ENCODE data around the gene SYP.
A peak's percentile ranks its signal among the peaks of the same experiment; 100 is the strongest.
"Not testable (repeated sequence)": the region's sequence is repeated elsewhere in the genome, so short reads cannot be mapped to it uniquely, and the experiment has no call there.

The SYP gene

DNA sequence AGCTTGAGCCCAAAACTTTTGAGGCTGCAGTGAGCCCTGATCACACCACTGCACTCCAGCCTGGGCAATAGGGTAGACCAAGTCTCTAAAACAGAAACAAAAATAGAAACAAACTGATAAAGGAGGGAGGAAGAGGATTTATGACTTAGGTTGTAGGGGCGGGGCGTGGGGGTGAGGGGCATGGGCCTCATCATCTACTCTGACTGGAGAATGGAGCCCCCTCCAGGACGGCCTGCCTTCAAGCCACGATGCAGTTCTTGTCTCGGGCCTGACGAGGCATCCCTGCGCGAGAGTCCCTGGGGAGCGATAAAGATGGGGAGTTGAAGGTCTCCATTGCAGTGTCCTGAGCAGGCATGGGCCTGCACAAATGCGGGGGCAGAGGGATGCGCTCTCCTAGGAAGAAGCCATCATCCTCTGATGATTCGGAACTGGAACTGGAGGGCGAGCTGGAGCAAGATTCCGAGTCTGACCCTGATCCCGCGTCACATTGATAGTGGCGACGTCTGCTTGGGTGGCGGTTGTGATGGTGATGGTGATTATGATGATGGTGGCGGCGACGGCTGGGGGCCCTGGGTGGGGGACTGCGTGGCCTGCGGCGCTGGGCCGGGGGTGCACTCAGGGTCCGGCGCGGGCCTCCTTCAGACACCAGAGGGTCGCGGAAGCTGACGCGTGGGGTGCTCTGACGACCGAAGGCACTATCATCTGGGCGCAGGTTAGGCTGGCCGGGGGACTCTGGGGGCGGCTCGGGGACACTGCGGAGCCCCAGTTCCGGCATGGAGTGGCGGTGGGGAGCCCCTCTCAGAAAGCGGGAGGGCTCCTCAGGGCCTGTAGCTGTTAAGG, 24.3 kb downstream of the SYP start:
- Histone ChIP-seq H2BK12ac (ENCODE audit: low read length in 2 of 2) (no peak overlapping the region), H3K9ac (ENCODE audit: low read length) (no peak overlapping the region), H2AFZ (ENCODE audit: low read depth, low read length) (no peak overlapping the region), H3K18ac (ENCODE audit: low read depth in 1 of 2, low read length in 2 of 2) (no peak overlapping the region), H3K23ac (ENCODE audit: low read length in 2 of 2) (no peak overlapping the region), H2BK120ac (ENCODE audit: low read depth, low read length) (no peak overlapping the region), H3K79me1 (replicated peaks; ENCODE audit: low read length, poor library complexity, severe bottlenecking) (peaks cover 2% of the 10 kb centered on the region), H3K36me3 (ENCODE audit: control insufficient read depth in 1 of 2, insufficient read depth in 2 of 2, low read depth in 1 of 2, low read length in 2 of 2) (peaks cover 20 to 59% of the 10 kb centered on the region in 2 experiments), H4K8ac (ENCODE audit: low read length) (no peak overlapping the region), H2BK15ac (ENCODE audit: low read depth, poor library complexity, severe bottlenecking) (no peak overlapping the region), H3K4ac (ENCODE audit: low read depth in 1 of 2, low read length in 2 of 2) (no peak overlapping the region), H3K4me3 (ENCODE audit: insufficient read depth in 1 of 2, low read depth in 1 of 2, low read length in 2 of 2) (no peak overlapping the region), H3K4me1 (ENCODE audit: control insufficient read depth, insufficient read depth, low read depth, low read length) (peaks cover 5% of the 10 kb centered on the region), H4K91ac (ENCODE audit: low read length) (no peak overlapping the region), H3K27me3 (ENCODE audit: control insufficient read depth in 1 of 2, insufficient read depth in 1 of 2, low read length in 2 of 2) (no peaks in the 10 kb centered on the region), H3K14ac (ENCODE audit: low read length in 2 of 2) (no peak overlapping the region), H2AK5ac (ENCODE audit: low read length, severe bottlenecking) (no peak overlapping the region), H3K9me3 (ENCODE audit: control insufficient read depth, low read length) (no peaks in the 10 kb centered on the region), H2BK5ac (ENCODE audit: low read depth, low read length, poor library complexity, severe bottlenecking) (no peak overlapping the region), H3K4me2 (ENCODE audit: low read length, poor library complexity, severe bottlenecking) (no peak overlapping the region), H3K27ac (ENCODE audit: low read length, poor library complexity, severe bottlenecking) (no peak overlapping the region)
- 94% methylated on average over 32 of the region's 43 CpGs for WGBS
- no peak for DNase-seq

- H3K4ac ChIP-seq (ENCODE audit: low read depth in 1 of 2, low read length in 2 of 2): no peak overlapping the region
- H2AFZ ChIP-seq (ENCODE audit: low read depth, low read length): no peak overlapping the region
- no CpG with 5 or more reads among the region's 3 CpGs for WGBS
- no peak overlapping the region for H2BK12ac ChIP-seq (ENCODE audit: low read length in 2 of 2)
- H3K4me1 ChIP-seq (ENCODE audit: control insufficient read depth, insufficient read depth, low read depth, low read length): peaks cover 5% of the 10 kb centered on the region
- no peak overlapping the region for H3K18ac ChIP-seq (ENCODE audit: low read depth in 1 of 2, low read length in 2 of 2)
- H4K8ac ChIP-seq (ENCODE audit: low read length): no peak overlapping the region
- H3K23ac ChIP-seq (ENCODE audit: low read length in 2 of 2): no peak overlapping the region
- no peak overlapping the region for H2BK15ac ChIP-seq (ENCODE audit: low read depth, poor library complexity, severe bottlenecking)
- H3K9me3 ChIP-seq (ENCODE audit: control insufficient read depth, low read length): no peaks in the 10 kb centered on the region
- H4K91ac ChIP-seq (ENCODE audit: low read length): no peak overlapping the region
- H2BK5ac ChIP-seq (ENCODE audit: low read depth, low read length, poor library complexity, severe bottlenecking): no peak overlapping the region
- no peaks in the 10 kb centered on the region for H3K27me3 ChIP-seq (ENCODE audit: control insufficient read depth in 1 of 2, insufficient read depth in 1 of 2, low read length in 2 of 2)
- peaks cover 16 to 56% of the 10 kb centered on the region in 2 experiments for H3K36me3 ChIP-seq (ENCODE audit: control insufficient read depth in 1 of 2, insufficient read depth in 2 of 2, low read depth in 1 of 2, low read length in 2 of 2)
- H3K79me1 ChIP-seq (replicated peaks; ENCODE audit: low read length, poor library complexity, severe bottlenecking): peaks cover 2% of the 10 kb centered on the region
- H3K14ac ChIP-seq (ENCODE audit: low read length in 2 of 2): no peak overlapping the region
- H3K4me3 ChIP-seq (ENCODE audit: insufficient read depth in 1 of 2, low read depth in 1 of 2, low read length in 2 of 2): no peak overlapping the region
- no peak overlapping the region for H3K9ac ChIP-seq (ENCODE audit: low read length)
- no peak overlapping the region for H2AK5ac ChIP-seq (ENCODE audit: low read length, severe bottlenecking)
- H3K27ac ChIP-seq (ENCODE audit: low read length, poor library complexity, severe bottlenecking): no peak overlapping the region
- no peak overlapping the region for H3K4me2 ChIP-seq (ENCODE audit: low read length, poor library complexity, severe bottlenecking)
- no peak for DNase-seq
- H2BK120ac ChIP-seq (ENCODE audit: low read depth, low read length): no peak overlapping the region
Observed at GRCh38 chrX:49174723-49175122, 25.3 kb downstream of the SYP start.

GRCh38 chrX:49173544-49173943, 26.4 kb downstream of the SYP start:
- H3K4me2 ChIP-seq (ENCODE audit: low read length, poor library complexity, severe bottlenecking); H3K14ac ChIP-seq (ENCODE audit: low read length in 2 of 2); H4K91ac ChIP-seq (ENCODE audit: low read length); H4K8ac ChIP-seq (ENCODE audit: low read length); H3K4ac ChIP-seq (ENCODE audit: low read depth in 1 of 2, low read length in 2 of 2); H3K4me1 ChIP-seq (ENCODE audit: control insufficient read depth, insufficient read depth, low read depth, low read length); H2AK5ac ChIP-seq (ENCODE audit: low read length, severe bottlenecking); H3K9ac ChIP-seq (ENCODE audit: low read length); H2BK120ac ChIP-seq (ENCODE audit: low read depth, low read length); H2BK12ac ChIP-seq (ENCODE audit: low read length in 2 of 2); DNase-seq; H3K9me3 ChIP-seq (ENCODE audit: control insufficient read depth, low read length); H3K27me3 ChIP-seq (ENCODE audit: control insufficient read depth in 1 of 2, insufficient read depth in 1 of 2, low read length in 2 of 2); H3K27ac ChIP-seq (ENCODE audit: low read length, poor library complexity, severe bottlenecking); H3K79me1 ChIP-seq (replicated peaks; ENCODE audit: low read length, poor library complexity, severe bottlenecking); H2BK5ac ChIP-seq (ENCODE audit: low read depth, low read length, poor library complexity, severe bottlenecking); H3K23ac ChIP-seq (ENCODE audit: low read length in 2 of 2); H2BK15ac ChIP-seq (ENCODE audit: low read depth, poor library complexity, severe bottlenecking); H2AFZ ChIP-seq (ENCODE audit: low read depth, low read length); H3K18ac ChIP-seq (ENCODE audit: low read depth in 1 of 2, low read length in 2 of 2): not testable (repeated sequence)
- WGBS: 97% methylated on average over 4 of the region's 8 CpGs
- Histone ChIP-seq H3K4me3 (ENCODE audit: insufficient read depth in 1 of 2, low read depth in 1 of 2, low read length in 2 of 2) (peak overlapping the region in 1 of 2 experiments; percentile 81), H3K36me3 (ENCODE audit: control insufficient read depth in 1 of 2, insufficient read depth in 2 of 2, low read depth in 1 of 2, low read length in 2 of 2) (peaks cover 16 to 44% of the 10 kb centered on the region in 2 experiments)

DNA sequence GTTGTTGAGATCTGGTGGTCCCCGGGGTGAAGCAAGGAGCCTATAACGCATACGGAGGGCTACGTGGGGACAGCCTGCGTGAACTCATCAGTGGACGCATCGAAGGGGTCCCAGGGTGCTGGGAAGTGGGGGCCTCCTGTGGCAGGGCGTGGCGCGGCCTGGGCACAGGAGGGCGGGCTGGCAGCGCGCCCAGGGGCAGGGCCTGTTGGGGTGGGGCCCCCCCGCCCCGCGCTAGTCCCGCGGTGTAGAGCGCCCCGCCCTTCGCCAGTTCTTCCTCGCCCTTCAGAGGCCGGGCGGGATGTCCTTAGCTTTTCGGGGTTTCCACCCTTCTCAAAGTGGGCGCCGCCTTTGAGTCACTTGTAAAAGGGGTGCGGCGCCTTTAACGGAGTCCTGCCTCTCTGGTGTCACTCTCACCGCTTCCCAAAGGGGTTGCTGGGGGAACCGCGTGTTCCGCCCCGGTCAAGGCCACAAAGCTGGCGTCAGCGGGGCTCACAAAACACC, 27.7 kb downstream of the SYP start:
- peak overlapping the region; percentile 72 for H4K8ac ChIP-seq (ENCODE audit: low read length)
- peak overlapping the region; percentile 8 to 67 for H3K18ac ChIP-seq (ENCODE audit: low read depth in 1 of 2, low read length in 2 of 2)
- peak overlapping the region; percentile 64 to 81 for H3K4me3 ChIP-seq (ENCODE audit: insufficient read depth in 1 of 2, low read depth in 1 of 2, low read length in 2 of 2)
- no peaks in the 10 kb centered on the region for H3K9me3 ChIP-seq (ENCODE audit: control insufficient read depth, low read length)
- H3K4me2 ChIP-seq (ENCODE audit: low read length, poor library complexity, severe bottlenecking): peak overlapping the region; percentile 54
- no peaks in the 10 kb centered on the region for H3K27me3 ChIP-seq (ENCODE audit: control insufficient read depth in 1 of 2, insufficient read depth in 1 of 2, low read length in 2 of 2)
- peak overlapping the region; percentile 70 for H3K27ac ChIP-seq (ENCODE audit: low read length, poor library complexity, severe bottlenecking)
- H2AFZ ChIP-seq (ENCODE audit: low read depth, low read length): peak overlapping the region; percentile 36
- no peak overlapping the region for H2BK12ac ChIP-seq (ENCODE audit: low read length in 2 of 2)
- no peak overlapping the region for H2BK15ac ChIP-seq (ENCODE audit: low read depth, poor library complexity, severe bottlenecking)
- H3K4ac ChIP-seq (ENCODE audit: low read depth in 1 of 2, low read length in 2 of 2): peak overlapping the region; percentile 74 to 94
- peaks cover 2% of the 10 kb centered on the region for H3K79me1 ChIP-seq (replicated peaks; ENCODE audit: low read length, poor library complexity, severe bottlenecking)
- H2AK5ac ChIP-seq (ENCODE audit: low read length, severe bottlenecking): no peak overlapping the region
- no peak overlapping the region for H3K23ac ChIP-seq (ENCODE audit: low read length in 2 of 2)
- H2BK5ac ChIP-seq (ENCODE audit: low read depth, low read length, poor library complexity, severe bottlenecking): no peak overlapping the region
- DNase-seq: peak; percentile 49
- peak overlapping the region in 1 of 2 experiments; percentile 30 for H3K14ac ChIP-seq (ENCODE audit: low read length in 2 of 2)
- H4K91ac ChIP-seq (ENCODE audit: low read length): peak overlapping the region; percentile 90
- peak overlapping the region; percentile 86 for H3K9ac ChIP-seq (ENCODE audit: low read length)
- peak overlapping the region; percentile 85 for H2BK120ac ChIP-seq (ENCODE audit: low read depth, low read length)
- peaks cover 6% of the 10 kb centered on the region for H3K4me1 ChIP-seq (ENCODE audit: control insufficient read depth, insufficient read depth, low read depth, low read length)
- peaks cover 13 to 32% of the 10 kb centered on the region in 2 experiments for H3K36me3 ChIP-seq (ENCODE audit: control insufficient read depth in 1 of 2, insufficient read depth in 2 of 2, low read depth in 1 of 2, low read length in 2 of 2)
- WGBS: 2% methylated on average over 37 of the region's 37 CpGs

Data from mesenchymal stem cell (in vitro differentiated cells and primary cell).